ENCODE data around the gene DOK6.
"Not testable (repeated sequence)": the region's sequence is repeated elsewhere in the genome, so short reads cannot be mapped to it uniquely, and the experiment has no call there.

DOK6 gene

DNA sequence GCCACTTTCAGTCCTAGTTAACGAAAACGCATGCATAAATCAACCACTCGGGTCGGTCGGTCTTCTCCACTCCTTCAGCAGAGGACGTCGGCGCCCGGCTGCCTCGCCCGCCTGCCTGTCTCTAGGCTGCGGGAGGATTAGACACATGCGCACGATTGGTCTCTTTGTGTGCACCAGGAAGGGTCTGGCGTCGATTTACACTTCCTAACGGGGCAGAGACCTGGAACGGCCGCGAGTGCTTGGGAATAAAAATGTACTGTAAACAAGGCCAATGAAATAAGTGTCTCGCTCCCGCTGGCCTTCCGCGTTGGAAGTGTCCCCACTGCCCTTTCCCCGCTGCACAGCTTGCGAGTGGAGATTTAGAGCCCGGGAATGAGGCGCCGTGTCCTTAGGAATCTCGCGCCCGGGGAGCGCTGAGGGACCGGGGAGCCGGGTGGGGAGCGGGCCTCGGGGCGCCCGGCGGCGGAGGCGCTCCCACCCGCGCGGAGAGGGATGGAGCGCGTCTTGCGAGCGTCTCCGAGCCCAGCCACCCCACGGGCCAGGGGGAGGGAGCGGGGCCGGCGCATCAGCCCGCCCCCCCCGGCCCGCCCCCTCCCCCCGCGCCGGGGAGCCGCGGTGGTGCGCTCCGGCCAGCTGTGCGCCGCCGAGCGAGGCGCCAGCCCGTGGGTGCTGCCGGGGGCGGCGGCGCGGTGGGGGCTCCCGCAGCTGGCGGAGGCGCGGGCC, at the start of gene DOK6:
Gene DOK6 (plus strand): TSS at position 636 of the 723 bp plus-strand sequence.
- H3K4me3 Mint-ChIP-seq = peak within 1 kb of the TSS; percentile 16
- no peak within 1 kb of the TSS for H3K27ac Mint-ChIP-seq
- H3K36me3 Mint-ChIP-seq = no peaks in the 10 kb centered on the region
- ATAC-seq = no peak
- peaks cover 46% of the 10 kb centered on the region for H3K27me3 Mint-ChIP-seq
- no peaks in the 10 kb centered on the region for H3K4me1 Mint-ChIP-seq
- peaks cover 3% of the 10 kb centered on the region for H3K9me3 Mint-ChIP-seq

DNA sequence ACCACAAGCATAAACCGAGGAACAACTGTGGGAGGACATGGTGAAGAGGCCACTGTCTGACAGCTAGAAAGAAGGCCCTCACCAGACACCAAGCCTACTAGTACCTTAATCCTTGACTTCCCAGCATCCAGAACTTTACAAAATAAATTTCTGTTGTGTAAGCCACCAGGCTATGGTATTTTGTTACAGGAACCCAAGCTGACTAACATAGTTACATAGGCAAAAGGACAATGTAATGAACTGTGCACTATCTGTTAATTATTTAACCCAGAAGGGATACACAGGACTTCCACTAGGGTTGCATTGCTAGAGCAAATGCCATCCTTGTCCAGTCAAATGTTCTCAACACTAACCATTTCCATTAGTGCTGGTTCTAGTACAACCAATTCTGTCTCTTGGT, 47.7 kb upstream of the DOK6 start:
- H3K36me3 Mint-ChIP-seq = no peaks in the 10 kb centered on the region
- peaks cover 10% of the 10 kb centered on the region for H3K9me3 Mint-ChIP-seq
- no peaks in the 10 kb centered on the region for H3K4me1 Mint-ChIP-seq
- no peak overlapping the region for H3K27ac Mint-ChIP-seq
- no peak overlapping the region for H3K4me3 Mint-ChIP-seq
- no peak for ATAC-seq
- no peaks in the 10 kb centered on the region for H3K27me3 Mint-ChIP-seq

DNA sequence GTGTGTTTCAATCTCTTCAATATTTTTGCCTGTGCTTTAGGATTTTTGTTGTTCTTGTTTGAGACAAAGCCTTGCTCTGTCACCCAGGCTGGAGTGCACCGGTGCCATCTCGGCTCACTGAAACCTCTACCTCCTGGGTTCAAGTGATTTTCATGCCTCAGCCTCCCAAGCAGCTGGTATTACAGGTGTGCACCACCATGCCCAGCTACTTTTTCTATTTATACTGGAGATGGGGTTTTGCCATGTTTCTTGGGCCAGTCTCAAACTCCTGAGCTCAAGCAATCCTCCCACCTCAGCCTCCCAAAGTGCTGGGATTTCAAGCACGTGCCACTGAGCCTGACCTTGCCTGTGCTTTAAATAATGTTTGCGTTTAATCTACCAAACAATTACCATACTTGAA, 43.1 kb upstream of the DOK6 start:
- no peak for ATAC-seq
- H3K36me3 Mint-ChIP-seq = no peaks in the 10 kb centered on the region
- H3K27me3 Mint-ChIP-seq = no peaks in the 10 kb centered on the region
- no peaks in the 10 kb centered on the region for H3K4me1 Mint-ChIP-seq
- peaks cover 15% of the 10 kb centered on the region for H3K9me3 Mint-ChIP-seq
- no peak overlapping the region for H3K4me3 Mint-ChIP-seq
- H3K27ac Mint-ChIP-seq = no peak overlapping the region

DNA sequence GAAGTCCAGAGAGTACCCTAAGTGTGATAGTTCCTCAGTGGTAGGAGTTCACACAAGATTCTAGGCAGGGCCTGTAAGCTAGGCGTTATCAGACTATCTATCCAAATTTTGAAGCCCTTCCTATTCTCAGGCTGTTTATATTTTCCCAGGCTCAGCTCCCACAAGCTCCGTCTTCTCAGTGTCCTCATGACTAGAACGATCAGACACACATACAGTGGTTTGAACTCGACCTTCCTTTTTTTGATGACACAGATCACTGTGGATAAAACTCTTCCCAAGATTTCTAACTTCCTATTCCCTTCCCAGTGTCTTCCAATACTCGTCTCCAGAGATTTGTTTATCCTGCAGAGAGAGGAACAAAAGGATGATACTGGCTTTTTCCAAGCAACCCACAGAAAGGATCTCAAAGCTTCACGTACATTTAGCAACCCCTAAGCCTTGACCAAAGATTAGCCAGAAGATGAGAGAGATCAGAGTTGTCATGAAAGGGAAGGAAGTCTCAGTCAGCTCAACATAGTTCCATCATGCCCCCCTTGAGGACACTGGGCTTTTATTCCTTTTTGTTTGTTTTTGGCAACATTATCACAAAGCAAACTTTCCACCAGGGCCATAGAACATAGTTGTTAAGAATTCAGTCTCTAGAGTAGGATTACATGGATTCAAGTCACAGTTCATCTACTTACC, 42.3 kb upstream of the DOK6 start:
- Mint-ChIP-seq H3K4me1 (no peaks in the 10 kb centered on the region), H3K36me3 (no peaks in the 10 kb centered on the region), H3K9me3 (peaks cover 15% of the 10 kb centered on the region), H3K27me3 (no peaks in the 10 kb centered on the region), H3K4me3 (no peak overlapping the region), H3K27ac (no peak overlapping the region)
- ATAC-seq = no peak

DNA sequence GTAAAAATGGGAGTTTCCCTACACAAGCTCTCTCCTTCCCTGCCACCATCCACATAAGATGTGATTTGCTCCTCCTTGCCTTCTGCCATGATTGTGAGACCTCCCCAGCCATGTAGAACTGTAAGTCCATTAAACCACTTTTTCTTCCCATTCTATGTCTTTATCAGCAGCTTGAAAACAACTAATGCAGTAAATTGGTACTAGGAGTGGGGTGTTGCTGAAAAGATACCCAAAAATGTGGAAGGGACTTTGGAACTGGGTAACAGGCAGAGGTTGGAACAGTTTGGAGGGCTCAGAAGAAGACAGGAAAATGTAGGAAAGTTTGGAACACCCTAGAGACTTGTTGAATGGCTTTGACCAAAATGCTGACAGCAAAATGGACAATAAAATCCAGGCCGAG, 40.9 kb upstream of the DOK6 start:
- not testable (repeated sequence) for H3K36me3 Mint-ChIP-seq, H3K4me3 Mint-ChIP-seq, ATAC-seq, H3K4me1 Mint-ChIP-seq, H3K27ac Mint-ChIP-seq, H3K27me3 Mint-ChIP-seq
- H3K9me3 Mint-ChIP-seq = peaks cover 15% of the 10 kb centered on the region

DNA sequence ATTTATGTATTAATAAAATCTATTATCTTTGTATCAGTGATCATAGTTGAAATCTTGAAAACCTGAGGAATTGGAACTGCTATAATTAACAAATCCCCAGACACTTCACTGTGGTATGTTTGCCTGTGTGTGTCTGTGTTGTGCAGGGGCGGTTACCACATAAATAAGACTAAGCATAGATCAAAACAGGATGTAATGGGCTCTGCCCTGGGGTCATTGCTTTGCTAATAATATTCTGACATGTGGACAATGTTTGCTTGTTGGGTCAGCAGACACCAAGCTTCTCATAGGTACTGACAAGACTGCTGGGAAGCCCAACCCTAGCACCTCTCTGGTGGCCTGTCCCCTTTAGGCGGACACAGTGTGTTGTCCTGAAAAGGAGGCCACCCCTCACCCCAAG, 35.8 kb upstream of the DOK6 start:
- Mint-ChIP-seq H3K9me3 (peaks cover 5% of the 10 kb centered on the region), H3K36me3 (no peaks in the 10 kb centered on the region)
- no peak for ATAC-seq

DNA sequence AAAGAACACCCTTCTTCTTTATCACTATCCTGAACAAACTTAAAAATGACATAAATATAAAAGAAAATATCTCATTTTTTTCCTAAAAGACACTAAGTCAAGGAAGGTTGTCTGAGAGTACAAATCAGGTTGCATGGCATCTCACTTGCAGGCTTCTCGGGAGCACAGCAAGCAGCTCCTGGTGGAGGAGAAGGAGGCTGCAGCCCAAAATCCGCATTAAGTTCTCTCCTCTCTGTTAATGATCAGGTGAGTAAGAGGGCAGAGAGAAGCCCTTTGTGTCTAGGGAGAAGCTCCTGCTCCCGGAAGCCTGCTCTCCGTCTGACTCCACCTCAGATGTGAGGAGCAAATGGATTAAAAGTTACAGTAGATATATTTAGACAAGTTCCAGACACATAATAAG, 35.0 kb upstream of the DOK6 start:
- Mint-ChIP-seq H3K27me3 (no peaks in the 10 kb centered on the region), H3K9me3 (peaks cover 3% of the 10 kb centered on the region), H3K4me1 (no peaks in the 10 kb centered on the region), H3K36me3 (no peaks in the 10 kb centered on the region), H3K4me3 (no peak overlapping the region), H3K27ac (no peak overlapping the region)
- ATAC-seq = no peak

More for the DNA sequence above, 35.8 kb upstream of the DOK6 start:
- H3K27me3 Mint-ChIP-seq = no peaks in the 10 kb centered on the region
- no peaks in the 10 kb centered on the region for H3K4me1 Mint-ChIP-seq
- H3K27ac Mint-ChIP-seq = no peak overlapping the region
- no peak overlapping the region for H3K4me3 Mint-ChIP-seq

DNA sequence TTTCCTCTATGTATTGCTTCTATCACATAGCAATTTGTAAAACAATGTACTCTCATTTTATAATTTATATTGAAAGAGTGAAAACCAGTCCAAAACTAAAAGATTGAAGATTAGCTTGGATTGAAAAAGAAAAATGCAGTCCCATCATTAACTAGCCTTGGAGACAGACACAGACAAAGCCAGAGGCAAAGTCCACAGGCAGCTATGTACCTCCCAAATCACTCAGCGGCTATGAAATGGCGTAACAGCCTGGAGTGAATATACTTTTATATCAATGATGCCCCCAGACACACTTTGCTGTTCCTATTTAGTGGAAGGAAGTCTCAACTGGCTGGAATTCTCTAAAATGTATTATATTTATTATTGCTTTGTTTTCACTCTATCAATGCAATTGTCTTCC, 33.6 kb upstream of the DOK6 start:
- ATAC-seq = no peak
- H3K36me3 Mint-ChIP-seq = no peaks in the 10 kb centered on the region
- no peaks in the 10 kb centered on the region for H3K4me1 Mint-ChIP-seq
- H3K4me3 Mint-ChIP-seq = no peak overlapping the region
- no peak overlapping the region for H3K27ac Mint-ChIP-seq
- H3K9me3 Mint-ChIP-seq = no peaks in the 10 kb centered on the region
- no peaks in the 10 kb centered on the region for H3K27me3 Mint-ChIP-seq

DNA sequence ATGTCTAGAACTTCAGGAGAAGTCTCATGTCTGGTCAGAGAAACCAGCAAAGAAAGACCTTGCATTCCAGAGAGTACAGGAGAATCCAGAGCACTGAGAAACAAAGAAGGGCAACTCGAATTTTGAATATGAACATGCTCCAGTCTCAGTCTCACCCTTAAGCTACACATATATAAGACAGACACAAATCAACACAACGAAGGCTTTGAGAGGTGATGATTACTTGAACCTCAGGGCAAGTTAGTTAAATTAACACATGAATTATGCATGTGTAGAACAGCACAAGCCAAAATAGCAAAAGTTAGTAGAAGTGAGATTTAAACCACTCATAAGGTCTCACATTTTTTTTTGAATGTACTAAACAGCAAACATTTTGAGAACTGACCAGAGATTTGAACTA, 29.0 kb upstream of the DOK6 start:
- H3K27ac Mint-ChIP-seq = no peak overlapping the region
- no peaks in the 10 kb centered on the region for H3K36me3 Mint-ChIP-seq
- H3K4me3 Mint-ChIP-seq = no peak overlapping the region
- ATAC-seq = no peak
- H3K9me3 Mint-ChIP-seq = no peaks in the 10 kb centered on the region
- H3K4me1 Mint-ChIP-seq = no peaks in the 10 kb centered on the region
- H3K27me3 Mint-ChIP-seq = no peaks in the 10 kb centered on the region

DNA sequence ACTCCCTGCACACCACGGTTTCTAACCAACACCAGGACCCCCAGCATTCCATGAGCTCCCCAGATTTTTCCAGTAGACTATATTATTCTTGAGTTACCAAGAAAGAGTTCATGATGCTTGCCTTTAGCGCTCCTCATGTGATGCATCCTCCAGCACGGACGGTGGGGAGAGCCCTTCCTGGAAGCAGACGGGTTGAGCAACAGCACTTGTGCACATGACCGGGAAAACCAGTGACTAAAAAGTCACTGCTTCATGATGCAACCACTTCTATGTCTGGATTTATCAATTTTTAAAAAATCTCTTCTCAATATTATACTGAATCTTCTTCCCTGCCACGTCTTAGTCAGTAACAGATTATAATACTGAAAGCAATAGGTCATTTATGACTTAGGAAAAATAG, 20.4 kb upstream of the DOK6 start:
- no peak overlapping the region for H3K4me3 Mint-ChIP-seq
- H3K27ac Mint-ChIP-seq = no peak overlapping the region
- H3K36me3 Mint-ChIP-seq = no peaks in the 10 kb centered on the region
- no peaks in the 10 kb centered on the region for H3K4me1 Mint-ChIP-seq
- peaks cover 3% of the 10 kb centered on the region for H3K9me3 Mint-ChIP-seq
- no peak for ATAC-seq
- no peaks in the 10 kb centered on the region for H3K27me3 Mint-ChIP-seq

DNA sequence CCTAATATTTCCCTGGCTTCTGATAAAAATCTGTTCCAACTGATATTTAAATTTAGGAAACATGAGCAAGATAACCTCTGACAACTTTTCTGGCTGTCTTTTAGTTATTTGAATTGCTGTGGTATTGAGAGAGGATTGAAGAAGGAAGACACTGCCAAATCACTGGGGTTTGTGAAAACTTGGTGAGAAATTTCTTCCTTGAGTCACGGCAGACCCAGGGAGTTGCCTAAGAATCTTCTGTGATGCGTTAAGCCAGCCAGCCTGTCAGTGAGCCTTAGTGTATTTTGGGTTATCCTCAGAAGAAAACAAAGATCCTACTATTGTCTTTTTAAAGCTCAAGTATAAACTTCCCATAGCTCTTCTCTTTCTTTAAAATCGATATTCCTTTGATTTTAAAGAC, 17.5 kb upstream of the DOK6 start:
- Mint-ChIP-seq H3K27me3 (no peaks in the 10 kb centered on the region), H3K27ac (no peak overlapping the region), H3K9me3 (peaks cover 3% of the 10 kb centered on the region), H3K4me1 (no peaks in the 10 kb centered on the region), H3K4me3 (no peak overlapping the region), H3K36me3 (no peaks in the 10 kb centered on the region)
- no peak for ATAC-seq

DNA sequence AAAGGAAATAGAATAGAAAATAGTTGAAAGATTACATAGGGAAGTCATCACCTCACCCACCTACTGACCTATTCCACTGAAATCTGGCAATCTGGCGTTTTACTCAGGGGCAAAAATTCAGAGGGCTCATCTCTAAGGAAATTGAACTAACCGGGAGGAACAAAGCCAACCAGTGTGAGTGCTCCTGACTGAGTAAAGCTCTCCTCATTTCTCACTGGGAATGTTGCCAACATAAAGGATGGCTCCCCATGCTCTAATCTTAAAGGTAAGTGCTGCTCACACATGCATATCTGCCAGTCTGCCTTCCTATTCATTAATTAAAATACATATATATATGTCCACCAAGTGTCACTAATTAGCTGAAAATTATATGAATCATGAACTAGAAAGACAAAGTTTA, 13.5 kb upstream of the DOK6 start:
- no peaks in the 10 kb centered on the region for H3K4me1 Mint-ChIP-seq

DNA sequence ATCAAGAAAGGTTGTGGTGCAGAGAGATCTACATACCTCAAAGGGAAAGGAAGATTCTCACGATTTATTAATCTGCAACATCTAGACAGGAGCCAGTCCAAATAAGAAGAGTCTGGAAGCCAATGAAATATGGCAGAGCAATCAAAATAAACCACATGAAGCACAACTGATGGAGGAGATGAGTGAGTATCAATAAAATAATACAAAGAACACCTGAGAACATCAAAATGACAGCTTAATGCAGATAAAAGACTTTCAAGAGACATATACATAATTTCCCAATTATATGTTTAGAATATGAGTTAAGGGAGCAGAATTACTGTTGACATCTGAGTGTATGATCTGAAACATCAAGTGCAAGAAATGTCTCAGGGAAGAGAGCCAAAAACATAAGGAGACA, 12.5 kb upstream of the DOK6 start:
- Mint-ChIP-seq H3K4me1 (no peaks in the 10 kb centered on the region), H3K27ac (no peak overlapping the region), H3K27me3 (no peaks in the 10 kb centered on the region), H3K36me3 (no peaks in the 10 kb centered on the region), H3K4me3 (no peak overlapping the region), H3K9me3 (no peaks in the 10 kb centered on the region)
- ATAC-seq = no peak

More for the DNA sequence above, 13.5 kb upstream of the DOK6 start:
- H3K27ac Mint-ChIP-seq = no peak overlapping the region
- no peaks in the 10 kb centered on the region for H3K27me3 Mint-ChIP-seq
- no peaks in the 10 kb centered on the region for H3K9me3 Mint-ChIP-seq
- no peaks in the 10 kb centered on the region for H3K36me3 Mint-ChIP-seq
- no peak for ATAC-seq
- no peak overlapping the region for H3K4me3 Mint-ChIP-seq

DNA sequence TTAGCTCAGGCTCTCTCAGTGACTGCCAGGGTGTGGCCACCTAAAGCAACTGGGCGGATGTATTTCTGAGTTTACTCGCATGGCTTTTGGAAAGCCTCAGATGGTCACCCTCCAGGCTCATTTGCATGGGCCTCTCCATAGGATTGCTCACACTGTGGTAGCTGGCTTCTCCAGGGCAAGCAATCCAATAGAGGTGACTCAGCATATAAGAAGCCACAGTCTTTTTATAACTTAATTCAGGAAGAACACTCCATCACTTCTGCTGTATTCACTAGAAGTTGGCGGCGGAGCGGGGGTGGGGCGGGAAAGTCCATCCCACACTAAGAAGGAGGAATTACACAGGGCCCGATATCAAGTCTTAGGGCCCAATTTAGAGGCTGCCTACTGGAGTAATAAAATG, 3.6 kb upstream of the DOK6 start:
- H3K27ac Mint-ChIP-seq = no peak overlapping the region
- no peak overlapping the region for H3K4me3 Mint-ChIP-seq
- H3K4me1 Mint-ChIP-seq = no peaks in the 10 kb centered on the region
- peaks cover 35% of the 10 kb centered on the region for H3K27me3 Mint-ChIP-seq
- ATAC-seq = no peak
- H3K36me3 Mint-ChIP-seq = no peaks in the 10 kb centered on the region
- H3K9me3 Mint-ChIP-seq = peaks cover 8% of the 10 kb centered on the region

DNA sequence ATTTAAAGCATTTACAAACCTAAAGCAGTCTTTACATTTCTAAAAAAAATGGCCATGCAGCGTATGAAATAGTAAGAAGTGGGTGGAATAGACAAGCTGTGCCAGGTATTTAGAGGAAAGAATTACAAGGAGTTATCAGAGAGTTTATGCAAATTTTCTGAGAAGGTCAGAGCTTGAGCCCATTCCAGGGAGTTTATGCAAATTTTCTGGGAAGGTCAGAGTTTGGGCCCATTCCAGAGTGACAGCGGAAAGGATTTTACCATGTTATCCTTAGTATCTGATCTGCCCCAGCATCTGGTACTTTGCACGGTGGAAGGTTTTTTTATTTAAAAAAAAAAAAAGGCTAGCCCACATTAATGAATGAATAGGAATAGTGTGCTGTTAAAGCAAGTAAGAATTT, 1.4 kb upstream of the DOK6 start:
- Mint-ChIP-seq H3K27me3 (peaks cover 46% of the 10 kb centered on the region), H3K4me1 (no peaks in the 10 kb centered on the region), H3K27ac (no peak overlapping the region), H3K4me3 (no peak overlapping the region), H3K9me3 (peaks cover 6% of the 10 kb centered on the region), H3K36me3 (no peaks in the 10 kb centered on the region)
- ATAC-seq = no peak

DNA sequence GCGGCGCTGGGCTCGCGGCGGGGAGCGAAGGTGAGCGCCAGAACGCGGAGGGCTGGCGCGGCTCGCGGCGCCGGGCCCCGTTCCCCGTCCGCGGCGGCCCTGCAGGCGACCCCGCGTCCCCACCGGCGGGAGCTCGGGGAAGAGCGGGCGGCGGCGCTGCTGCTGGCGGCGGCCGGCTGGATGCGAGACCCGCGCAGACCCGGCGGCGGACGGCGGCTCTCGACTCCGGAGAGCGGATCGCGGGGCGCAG, 213 bp downstream of the DOK6 start:
- Mint-ChIP-seq H3K27ac (no peak overlapping the region), H3K36me3 (no peaks in the 10 kb centered on the region), H3K4me3 (no peak overlapping the region), H3K9me3 (peaks cover 3% of the 10 kb centered on the region), H3K27me3 (peaks cover 46% of the 10 kb centered on the region), H3K4me1 (no peaks in the 10 kb centered on the region)
- ATAC-seq = no peak
